HG02943 (cell line): Measurements from ENCODE around the gene IKBIP.
"Not testable (repeated sequence)": the region's sequence is repeated elsewhere in the genome, so short reads cannot be mapped to it uniquely, and the experiment has no call there.

Source experiments
- ATAC-seq: cut with Tn5 transposase; IDR thresholded peaks from one replicate; pipeline ENCODE4 v1.9.1; 2021; ENCODE audit warnings: mild to moderate bottlenecking, low read depth, moderate library complexity; ENCODE audit not compliant: unreplicated experiment

The IKBIP gene

GRCh38 chr12:98579347-98579746 lies 65.2 kb downstream of the IKBIP start:
- no peak for ATAC-seq

GRCh38 chr12:98578821-98579220 lies 65.8 kb downstream of the IKBIP start:
- no peak for ATAC-seq

- ATAC-seq = no peak
Observed at GRCh38 chr12:98578392-98578791, 66.2 kb downstream of the IKBIP start.

GRCh38 chr12:98576795-98577194 lies 67.8 kb downstream of the IKBIP start:
- not testable (repeated sequence) for ATAC-seq

- no peak for ATAC-seq
Observed at GRCh38 chr12:98575013-98575412, 69.6 kb downstream of the IKBIP start.
